T follicular helper cell (primary cell): ENCODE results near the gene CAV3.

Experiments
- DNase-seq: peaks from one replicate; pipeline ENCODE4 v3.0.0-alpha.2; 2020; ENCODE audit warnings: low read depth

The CAV3 gene

DNA sequence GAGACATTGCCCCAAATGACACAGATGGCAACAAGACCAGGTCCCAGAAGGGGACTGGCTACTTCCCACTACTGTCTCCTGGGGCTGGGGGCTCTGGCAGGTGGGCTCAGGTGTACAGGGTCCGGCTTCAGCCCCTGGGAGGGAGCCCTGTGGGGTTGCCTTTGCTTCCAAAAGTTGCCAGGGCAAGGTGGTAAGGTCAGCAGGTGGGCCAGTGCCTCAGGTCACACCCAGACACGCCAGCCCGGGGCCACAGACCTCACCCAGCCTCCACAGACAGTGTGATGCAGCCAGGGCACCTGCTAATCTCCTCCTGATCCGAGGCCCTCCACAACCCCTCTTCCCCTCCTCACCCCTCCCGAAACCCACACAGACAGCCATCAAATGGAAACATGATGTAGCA is 28.3 kb downstream of the CAV3 start:
- DNase-seq = no peak

DNA sequence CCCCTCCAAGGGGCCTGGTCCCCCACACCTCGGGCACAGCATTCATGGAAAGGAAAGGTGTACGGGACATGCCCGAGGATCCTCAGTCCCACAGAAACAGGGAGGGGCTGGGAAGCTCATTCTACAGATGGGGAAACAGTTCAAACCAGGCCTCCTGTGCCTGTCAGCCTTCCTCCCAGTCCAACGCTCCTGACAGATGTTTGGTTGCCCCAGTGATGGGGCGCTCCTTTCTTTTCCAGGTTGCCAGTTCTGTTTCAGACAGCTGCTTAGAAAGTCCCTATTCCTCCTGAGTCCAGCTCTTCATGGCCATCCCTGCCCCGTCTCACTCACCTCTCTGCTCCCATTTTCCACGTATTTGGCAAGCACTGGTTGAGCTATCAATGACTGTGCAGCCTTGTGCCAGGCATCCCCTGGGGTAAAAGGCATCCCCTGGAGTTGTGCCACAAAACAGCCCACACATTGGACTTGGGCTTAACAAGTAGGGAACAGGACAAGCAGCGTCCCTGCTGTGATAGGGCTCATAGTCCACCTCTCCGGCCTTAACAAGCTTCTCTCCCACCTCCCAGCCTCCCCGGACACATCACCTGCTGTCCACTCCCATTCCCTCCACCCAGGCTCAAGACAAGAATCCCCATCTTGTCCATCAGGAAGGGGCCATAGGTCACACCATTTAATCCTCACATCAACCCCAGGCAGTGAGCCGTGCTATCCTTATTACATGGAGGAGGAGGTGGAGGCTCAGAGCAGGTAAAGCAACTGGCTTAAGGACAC is 29.2 kb downstream of the CAV3 start:
- no peak for DNase-seq

DNA sequence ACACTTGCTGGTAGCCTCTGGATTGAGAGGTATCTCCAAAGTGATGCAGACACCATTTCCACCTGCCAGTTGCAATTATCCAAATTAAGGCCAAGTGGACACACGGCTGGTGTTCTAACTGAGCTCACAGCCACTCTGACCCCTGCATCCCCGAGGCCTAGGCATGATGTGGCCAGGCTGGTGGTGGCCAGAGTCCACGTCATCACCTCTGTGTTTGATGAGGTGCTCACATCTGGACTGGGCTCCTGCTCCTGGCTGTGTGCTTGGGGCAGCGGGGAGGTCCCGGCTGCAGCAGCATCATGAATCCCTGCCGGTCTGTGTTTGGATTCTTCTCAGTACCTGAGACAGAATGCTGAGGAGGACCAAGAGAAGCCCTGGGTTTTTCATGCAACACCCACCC is 30.9 kb downstream of the CAV3 start:
- no peak for DNase-seq

DNA sequence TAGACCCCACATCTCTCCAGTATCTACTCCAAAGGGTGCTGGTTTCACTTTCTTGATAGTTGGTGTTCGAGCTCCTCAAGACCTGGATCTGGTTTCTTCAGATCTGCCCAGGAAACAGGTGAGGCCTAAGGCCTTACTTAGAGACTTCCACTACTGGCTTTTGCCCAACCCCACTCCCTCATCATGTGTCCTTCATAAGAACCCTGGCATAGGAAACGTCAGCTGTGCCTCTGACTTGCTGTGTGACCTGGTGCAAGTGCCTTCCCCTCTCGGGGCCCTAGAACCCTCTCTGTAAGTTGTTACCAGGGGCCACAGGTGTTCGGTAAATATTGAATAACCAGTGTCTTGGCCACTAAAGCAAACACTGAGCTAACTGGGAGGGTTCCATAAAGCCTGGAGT is 31.9 kb downstream of the CAV3 start:
- no peak for DNase-seq

DNA sequence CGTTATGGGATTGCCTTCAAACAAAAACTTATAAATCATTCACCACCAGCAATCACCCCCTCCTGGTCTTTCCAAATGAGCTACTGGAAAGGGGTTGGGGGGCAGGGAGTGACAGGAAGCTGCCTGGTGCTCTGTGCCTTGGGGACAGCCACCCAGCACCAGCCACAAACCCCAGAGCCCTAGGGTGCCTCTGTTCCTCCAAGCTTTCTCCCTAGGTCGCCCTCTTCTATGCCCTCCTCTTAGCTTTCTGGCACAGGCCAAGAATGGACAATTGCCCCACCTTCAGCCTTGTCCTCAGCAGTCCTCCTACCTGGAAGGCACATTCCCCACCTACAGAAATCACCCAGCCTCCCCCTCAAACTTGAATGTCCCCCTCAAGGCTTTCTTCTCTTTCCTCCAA is 32.5 kb downstream of the CAV3 start:
- no peak for DNase-seq

DNA sequence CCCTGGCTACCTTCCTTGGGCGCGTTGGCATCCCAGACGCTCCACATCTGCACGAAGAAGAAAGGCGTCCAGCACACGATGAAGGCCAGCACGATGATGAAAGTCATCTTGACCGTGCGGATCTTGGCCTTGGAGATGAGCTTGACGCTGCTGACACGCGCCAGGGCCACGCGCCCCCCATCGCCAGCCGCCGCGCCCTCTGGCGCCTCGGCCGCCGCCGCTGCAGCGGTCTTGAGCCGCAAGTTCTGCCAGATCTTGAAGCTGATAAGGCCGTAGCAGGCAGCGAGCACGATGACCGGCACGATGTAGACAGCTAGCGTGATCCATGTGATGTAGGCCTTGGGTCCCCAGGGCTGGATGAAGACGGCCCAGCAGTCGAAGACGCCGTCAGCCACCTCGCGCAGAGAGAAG is 33.7 kb downstream of the CAV3 start:
- no peak for DNase-seq

DNA sequence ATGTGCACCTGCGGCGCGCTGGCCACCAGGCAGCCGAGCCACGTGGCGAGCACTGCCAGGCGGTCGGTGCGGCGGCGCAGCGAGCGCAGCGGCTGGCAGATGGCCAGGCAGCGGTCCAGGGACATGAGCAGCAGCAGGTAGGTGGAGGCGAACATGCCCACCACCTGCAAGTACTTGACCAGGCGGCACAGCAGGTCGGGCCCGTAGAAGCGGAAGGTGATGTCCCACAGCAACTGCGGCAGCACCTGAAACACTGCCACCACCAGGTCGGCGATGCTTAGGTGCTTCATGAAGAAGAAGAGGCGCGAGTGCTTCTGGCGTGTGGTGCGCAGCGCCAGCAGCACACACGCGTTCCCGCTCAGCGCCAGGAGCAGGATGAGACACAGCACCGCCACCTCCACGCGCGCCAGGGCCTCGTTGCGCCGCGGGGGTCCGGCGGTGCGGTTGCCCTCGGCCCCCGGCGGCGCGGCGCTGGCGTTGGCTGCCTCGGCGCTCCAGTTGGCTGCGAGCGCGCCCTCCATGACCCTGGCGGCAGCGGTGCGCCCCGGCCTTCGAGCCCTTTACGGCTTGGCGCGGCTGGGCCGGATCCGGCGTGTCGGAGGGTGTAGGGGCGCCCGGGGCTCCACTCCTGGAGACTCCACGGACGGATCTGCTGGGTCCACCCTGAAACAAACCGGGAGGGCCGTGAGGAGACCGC is 34.2 kb downstream of the CAV3 start:
- DNase-seq = no peak

DNA sequence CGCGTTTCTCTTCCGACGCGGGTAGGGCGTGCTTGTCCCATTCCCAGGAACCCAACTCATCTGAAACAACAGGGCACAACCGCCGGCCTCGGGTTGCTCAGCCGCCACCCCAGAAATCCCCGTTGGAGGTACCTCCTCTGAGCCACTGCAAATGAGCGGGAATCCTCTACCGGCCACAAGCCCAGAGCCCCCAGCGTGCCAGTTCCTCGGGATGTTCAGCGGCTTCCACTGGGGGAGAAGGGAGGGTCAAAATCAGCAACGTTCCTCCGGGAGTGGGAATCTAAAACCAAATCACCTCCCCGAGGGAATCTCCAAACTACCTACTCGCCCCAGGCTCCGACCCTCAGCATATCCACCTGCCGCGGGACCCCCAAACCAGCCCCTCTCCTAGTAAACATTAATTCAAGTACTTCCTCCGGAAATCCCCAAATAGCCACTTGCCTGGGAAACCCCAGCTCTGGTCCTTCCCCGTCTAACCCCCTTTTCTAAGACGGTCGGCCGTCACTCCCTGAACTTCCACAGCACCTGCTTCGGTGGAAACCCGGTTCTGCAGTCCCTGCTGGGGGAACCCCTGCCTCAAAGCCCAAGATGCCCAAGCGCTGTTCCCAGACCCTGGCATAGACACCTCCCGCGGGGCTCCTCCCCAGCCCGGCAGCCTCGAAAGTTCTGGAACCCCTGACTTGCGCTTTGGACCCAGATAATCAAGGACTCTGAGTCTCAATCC is 34.9 kb downstream of the CAV3 start:
- DNase-seq = no peak

DNA sequence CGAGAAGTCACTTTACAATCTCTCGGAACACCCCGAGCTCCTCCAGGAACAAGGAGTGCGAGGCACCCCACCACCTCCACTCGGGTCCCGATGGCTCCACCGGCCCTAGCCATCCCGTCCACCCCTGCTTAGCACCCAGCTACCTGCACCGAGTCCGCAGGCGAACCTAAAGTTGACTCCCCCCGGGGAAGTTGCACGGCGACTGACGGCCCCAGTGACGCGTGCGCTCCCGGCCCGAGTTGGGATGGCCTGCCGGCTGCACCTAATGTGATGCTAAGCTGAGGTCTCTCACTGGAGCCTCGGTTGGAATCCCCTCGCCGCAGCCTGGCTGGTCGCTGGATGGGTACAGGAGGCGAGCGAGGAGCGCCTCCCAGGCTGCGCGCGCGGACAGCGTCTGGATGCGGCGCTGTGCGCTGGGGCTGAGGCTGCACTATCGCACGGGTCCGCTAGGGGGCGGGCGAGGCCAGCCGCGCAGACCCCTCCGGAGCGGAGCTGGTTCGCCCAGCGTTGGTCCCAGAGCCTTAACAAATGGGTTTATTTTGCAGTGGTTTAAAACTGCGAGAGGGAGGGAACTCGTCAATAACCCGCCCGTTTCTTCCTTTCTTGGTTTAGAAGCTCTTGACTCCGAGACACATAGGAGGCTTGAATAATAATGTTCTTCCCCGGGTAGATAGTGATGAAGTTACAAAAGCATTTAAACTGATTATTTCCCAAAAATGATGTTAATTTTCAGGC is 35.7 kb downstream of the CAV3 start, which contains the start of gene OXTR:
Gene OXTR, minus strand, starts transcription at position 526 of the 735 bp plus-strand sequence. CDS start 1,426 bp downstream, outside the sequence.
- no peak for DNase-seq

DNA sequence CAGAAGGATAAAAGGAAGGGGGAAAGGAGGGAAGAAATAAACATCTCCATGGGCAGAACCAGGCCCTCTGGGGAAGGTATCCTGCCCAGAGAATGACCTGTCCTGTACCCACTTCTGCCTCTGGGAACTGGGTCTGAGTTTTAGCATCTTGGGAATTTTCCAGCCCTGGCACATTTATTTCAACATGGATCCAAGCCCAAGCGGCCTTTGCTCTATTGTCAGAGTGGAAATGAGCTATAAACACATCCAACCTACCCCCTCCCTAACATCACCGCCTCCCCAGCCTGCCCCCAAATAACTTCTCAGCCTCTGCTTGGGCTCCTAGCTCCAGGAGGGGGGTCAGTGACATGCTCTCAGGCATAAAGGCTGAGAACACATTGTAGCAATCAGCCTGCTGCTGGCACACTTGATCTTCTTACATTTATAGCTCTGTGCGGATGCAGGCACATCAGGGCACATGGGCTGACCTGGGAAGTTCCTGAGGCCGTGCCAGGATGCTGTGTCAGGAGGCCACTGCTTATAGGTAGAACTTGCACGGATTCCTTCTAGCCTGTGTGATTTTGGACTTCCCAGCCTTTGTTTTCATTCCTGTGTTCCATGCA is 40.4 kb downstream of the CAV3 start:
- DNase-seq = no peak

DNA sequence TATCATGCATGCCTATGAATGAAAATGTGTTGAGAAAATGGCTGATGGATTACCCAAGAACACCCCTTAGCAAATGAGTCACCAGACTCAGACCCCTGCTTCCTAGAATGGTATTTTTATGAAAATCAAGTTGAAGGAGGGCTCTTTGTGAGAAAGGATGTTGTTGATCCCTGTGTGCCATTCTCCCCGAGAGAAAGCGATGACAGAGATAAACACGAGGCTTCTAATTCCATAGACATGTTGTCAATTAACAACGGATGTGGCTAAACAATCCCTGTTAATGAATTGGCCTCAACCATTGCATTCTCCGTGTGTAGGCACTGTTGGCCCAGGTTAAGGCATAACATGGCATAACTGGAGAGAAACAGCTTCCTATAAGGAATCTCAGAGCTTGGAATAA is 41.6 kb downstream of the CAV3 start:
- DNase-seq = no peak

DNA sequence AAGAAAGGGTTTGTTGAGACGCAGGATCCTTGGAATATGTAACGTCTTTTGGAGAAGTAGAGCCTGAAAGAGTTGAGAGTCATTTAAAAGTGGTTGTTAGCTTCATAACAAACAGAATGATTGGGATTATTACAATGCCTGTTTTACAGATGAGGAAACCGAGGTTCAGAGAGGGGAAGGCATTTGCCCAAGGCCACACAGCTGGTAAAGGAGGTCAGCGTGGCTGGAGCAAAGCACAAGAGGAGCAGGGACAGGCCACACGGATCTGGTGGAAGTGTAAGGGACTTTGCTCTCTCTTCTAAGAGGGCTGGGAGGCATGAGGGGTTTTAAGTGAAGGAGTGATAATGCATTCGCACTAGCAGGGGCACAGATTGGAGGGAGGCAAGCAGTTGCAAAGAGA is 42.0 kb downstream of the CAV3 start:
- DNase-seq = no peak

DNA sequence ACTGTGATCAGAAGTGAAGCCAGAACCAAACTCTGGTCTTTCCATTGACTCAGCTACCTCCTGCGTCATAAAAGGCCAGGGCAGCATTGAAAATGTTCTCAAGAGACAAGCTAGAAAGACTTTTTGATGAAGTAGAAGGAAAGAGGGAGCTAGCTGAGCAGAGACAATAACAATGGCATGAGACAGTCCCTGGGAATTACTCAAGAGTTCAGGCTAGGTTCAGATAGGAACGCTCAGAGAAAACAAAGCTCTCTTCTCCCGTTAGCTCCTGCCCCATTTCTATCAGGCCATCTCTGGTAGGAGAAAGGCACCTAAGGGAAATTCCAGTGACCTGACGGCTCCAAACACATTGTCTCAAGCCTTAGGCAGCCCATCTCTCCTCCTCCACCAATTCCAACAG is 42.8 kb downstream of the CAV3 start:
- DNase-seq = no peak

DNA sequence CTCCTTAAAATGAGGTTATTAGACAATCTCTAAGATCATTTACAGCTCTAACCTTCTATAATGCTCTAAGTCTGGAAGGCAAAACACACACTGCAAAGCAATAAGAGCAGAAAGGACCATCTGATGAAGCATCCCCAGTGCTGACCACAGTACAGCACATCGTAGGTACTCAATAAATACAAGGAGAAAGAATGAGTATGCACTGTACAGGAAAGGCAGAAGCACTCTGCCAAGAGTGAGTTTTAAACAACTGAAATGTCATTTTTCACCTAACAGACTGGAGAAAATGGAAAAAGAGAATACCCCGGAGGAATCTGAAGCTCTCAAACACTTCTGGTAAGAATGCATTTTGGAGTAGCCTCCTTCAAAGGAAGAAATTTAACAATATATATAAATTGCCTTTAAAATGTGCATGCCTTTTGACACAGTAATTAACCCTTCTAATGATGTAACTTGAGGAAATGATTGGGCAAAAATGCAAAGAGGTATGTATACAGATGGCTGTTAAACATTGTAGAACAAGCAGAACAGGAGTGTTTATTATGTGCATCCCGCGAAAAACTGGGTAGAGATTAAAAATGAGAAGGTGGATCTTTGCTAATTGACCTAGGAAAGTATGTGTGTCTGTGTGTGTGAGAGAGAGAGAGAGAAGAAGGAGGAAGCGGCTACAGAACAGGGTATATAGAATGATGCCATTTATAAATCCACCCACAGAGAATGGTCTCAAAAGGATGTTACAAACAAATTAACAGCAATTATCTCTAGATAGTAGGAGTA is 43.8 kb downstream of the CAV3 start:
- DNase-seq = no peak

DNA sequence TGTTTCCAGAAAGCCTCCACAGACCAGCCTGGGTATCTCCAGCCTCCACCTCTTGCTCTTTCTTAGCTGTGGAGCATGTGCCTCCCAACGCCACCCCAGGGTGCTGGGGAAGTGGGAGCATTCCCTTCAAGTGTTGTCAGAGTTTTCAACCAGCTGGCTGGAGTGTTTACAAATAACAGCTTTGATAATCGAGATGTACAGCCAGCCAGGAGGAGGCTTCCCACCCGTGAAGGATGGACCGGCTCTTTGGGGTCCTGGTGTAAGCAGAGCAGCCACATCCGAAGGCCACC is 44.3 kb downstream of the CAV3 start:
- no peak for DNase-seq

DNA sequence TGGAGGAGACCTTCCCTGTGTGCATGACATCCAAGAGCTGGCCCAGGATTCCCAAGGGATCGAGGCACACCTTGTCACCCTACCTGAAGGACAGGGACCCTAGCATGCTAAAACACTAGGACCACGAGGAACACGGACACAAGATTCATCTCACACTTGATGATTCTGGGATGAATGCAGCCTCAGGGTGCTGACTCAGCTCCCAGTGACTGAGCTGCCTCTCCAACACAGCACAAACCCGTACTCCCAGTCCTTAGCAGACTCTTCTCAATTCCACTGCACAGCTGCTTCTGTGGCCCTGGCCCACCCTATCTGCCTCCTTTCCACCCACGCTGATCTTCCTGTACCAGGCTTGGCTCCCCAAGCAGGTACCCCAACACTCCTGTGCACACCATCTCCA is 44.9 kb downstream of the CAV3 start:
- DNase-seq = no peak

DNA sequence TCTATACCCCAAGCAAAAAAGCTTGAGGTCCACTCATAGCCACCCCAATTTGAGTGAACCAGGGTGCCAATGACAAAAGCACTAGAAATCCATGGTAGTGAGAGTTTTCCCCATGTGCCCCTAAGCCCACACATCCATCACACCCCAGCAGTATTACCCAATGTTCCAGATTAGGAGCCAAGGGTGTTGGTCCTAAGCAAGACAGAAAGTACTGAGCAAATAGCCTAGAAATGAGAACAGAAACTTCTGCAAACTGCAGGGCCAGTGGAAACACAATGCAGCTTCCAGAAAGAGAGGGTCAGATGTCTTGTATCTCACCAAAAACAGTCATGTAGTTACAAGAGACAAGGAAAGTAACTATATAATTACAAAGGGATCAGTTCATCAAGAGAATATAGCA is 46.7 kb downstream of the CAV3 start:
- no peak for DNase-seq

DNA sequence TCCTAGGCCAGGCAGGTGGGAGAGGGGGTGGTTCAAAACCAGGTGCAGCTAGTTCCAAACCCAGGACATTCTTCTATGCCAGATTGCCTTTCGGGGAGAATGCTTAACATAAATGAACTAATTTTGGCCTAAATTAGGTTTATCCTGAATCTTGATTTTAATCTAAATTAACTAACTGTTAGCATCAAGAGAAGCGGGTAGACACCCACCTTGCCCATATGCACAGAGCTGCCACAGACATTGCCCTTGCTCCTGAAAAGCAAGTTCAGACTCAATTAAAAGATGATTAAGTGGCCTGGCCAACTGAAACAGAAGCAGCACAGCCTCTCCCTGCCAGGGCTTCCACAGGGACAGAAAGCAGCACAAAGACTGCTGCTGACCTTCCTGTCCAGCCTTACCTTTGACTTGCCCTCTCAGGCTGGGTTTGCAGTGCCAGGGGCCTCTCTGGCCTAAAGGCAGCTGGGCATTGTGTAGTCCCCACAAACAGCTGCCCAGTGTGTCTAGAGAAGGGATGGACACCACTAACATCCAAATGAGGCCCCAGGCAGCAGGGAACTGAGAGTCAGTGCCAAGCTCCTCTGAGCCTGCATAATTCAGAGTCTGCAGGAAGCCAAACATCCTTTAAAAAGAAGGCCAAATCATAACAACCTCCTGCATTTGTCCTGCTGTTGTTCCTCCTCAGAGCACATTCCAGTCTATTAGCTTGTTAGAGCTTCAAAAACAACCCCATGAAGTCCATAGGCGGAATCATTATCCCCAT is 51.3 kb downstream of the CAV3 start:
- DNase-seq = no peak

DNA sequence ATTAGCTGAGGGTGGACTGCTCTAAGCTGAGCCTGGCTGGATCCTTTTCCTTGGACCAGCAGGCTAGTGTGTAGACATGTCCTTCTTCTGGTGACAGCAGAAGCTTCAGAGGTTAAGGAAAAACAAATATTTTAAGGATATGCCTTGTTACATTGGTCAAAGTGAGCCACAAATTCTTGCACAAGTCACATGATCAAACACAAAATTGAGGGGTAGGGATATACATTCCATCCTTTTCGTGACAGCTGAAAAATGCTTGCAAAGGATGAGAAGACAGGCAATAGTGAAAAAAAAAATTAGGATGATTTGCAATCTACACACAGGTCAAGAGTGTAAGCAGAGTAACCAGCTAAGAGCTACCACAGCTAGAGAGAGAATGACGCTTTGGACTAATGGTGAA is 56.9 kb downstream of the CAV3 start:
- no peak for DNase-seq

DNA sequence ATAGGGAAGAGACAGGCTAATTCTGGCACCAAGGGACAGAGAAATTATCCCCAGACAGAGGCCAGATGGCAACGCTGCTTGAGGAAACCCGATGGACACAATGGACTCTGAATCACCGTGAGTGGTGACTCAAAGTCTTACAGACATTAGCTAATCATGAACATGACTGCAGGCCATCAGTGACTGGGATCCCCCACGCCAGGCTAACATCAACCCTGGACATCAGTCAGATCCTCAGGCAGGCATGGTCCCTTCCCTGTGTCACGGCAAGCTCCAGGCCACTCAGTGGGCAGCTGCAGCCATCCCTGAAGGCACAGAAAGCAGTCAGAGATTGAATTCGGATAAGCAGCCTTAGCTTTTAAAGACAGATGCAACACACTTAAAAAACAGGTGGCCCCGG is 59.6 kb downstream of the CAV3 start:
- no peak for DNase-seq

DNA sequence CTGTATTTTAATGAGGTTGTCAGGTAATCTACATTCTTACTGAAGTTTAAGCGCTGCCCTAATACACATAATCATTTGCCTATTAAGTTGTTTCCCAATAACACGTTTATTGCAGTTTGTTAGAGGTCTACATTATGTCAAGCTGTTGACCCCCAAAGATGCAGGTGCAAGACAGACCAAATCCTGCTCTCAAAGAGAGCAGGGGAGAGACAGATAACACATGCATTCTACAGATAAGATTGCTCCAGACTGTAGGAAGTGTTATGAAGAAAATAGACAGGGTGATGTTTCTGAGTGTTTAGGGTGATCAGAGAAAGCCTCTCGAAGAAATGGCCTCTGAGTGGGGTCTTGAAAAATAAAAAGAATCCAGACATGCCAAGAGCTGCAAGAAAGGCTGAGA is 60.6 kb downstream of the CAV3 start:
- DNase-seq = no peak
